Sciatic nerve (tissue), 2 donors: ENCODE results near the gene FGF19. TPM values are rescaled to one million over a fixed set of nuclear protein-coding genes. Genes with fewer than 3 reads are reported as not detected.

Experiments used
- ATAC-seq: fragments of 200-7000 bp; cut with Tn5 transposase; one replicate; pipeline ENCODE4 v1.9.1; 2020; ENCODE audit warnings: mild to moderate bottlenecking, moderate library complexity
- DNase-seq: peaks from one replicate; pipeline ENCODE4 v3.0.0-alpha.2; 2020; ENCODE audit warnings: low spot score
- intact Hi-C: fragments of 100-400 bp; cut with DNase I; formaldehyde crosslinking; loops from one replicate; pipeline ENCODE4 v1.14.2; 2022
- total RNA-seq: library from RNA; stranded (reverse); fragmentation: NEBNext Ultra II Directional; extraction: Animal tissue kit (Norgen Biotek cat#: 25700); gene quantifications from one replicate; pipeline ENCODE4 v1.2.1, GENCODE V29; 2021
- donor health status: DM: no; HTN: no; CAD: no.
- donor health status: DM: no; HTN: no; CAD: no.

The FGF19 gene
- total RNA-seq, 1 donor from 2014 or later: not detected

- intact Hi-C loops: no loop called here
- DNase-seq (no peak), ATAC-seq (no peak)
Measured at GRCh38 chr11:69682681-69683326, 21.0 kb downstream of the FGF19 start.

DNA sequence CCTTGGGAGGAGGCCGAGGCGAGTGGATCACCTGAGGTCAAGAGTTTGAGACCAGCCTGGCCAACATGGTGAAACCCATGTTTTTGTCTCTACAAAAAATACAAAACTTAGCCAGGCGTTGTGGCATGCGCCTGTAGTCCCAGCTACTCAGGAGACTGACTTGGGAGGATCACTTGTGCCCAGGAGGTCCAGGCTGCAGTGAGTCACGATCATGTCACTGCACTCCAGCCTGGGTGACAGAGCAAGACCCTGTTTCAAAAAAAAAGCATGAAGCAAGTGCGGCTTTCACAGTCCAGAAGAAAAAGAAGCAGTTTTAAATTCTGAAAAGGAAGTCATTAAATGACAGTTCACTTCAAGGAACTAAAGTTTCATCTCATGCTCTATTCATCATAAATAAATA is 21.6 kb downstream of the FGF19 start:
- ATAC-seq: no peak
- DNase-seq: no peak
- intact Hi-C loops: no loop called here

DNA sequence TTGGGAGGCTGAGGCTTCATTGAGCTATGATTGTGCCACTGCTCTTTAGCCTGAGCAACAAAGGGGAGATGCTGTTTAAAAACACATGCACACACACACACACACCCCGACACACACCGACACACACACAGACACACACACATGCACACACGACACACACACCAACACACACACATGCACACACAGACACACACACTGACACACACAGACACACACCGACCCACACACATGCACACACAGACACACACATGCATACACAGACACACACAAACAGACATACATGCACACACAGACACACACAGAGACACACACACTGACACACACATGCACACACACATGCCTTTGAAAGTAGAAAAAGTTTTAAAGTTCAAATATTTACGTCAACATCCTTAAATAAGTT is 23.1 kb downstream of the FGF19 start:
- ATAC-seq (no peak), DNase-seq (no peak)
- intact Hi-C loops: no loop called here

- ATAC-seq (no peak), DNase-seq (no peak)
- intact Hi-C loops: no loop called here
Measured at GRCh38 chr11:69677749-69678148, 26.1 kb downstream of the FGF19 start.

- peak; percentile 99 for ATAC-seq
- peak; percentile 98 for DNase-seq
- intact Hi-C loops: loop anchor here (5.0 kb wide), 1 partner anchor 573 kb away; no protein-coding TSS in a partner anchor
Measured at GRCh38 chr11:69674886-69675714, 28.7 kb downstream of the FGF19 start, which contains the start of gene LTO1. TSS of gene LTO1 (minus strand) at chr11:69675353. CDS start at chr11:69675239, 114 bp downstream.

DNA sequence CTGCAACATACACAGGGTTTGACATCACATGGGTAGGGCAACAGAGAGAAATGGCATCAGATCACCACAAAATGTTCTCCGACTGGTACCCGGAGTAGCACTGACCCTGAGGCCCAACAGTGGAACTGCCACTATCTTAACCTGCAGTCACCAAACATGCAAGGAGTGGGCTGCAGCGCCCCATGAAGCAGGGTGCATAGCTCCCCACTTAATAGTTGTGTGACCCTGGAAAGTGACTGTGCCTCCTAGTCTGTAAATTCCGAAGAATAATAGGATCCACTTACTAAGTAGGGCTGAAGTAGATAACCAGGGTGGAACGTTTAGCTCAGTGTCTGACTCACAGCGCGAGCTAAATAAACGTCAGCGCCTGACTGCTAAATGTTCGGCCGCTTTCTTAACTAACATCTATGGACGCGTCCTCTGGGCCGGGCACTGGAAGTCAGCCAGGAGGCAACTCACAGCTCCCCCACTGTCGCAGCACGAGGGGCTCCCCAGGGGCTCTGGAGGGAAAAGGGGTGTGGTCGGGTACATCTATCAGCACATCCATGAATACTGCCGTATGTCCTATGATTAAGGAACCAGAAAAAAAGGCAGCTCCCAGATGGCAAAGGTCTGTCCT is 29.4 kb downstream of the FGF19 start:
- ATAC-seq (no peak), DNase-seq (peak; percentile 73)
- intact Hi-C loops: loop anchor here (5.0 kb wide), 1 partner anchor 572 kb away; no protein-coding TSS in a partner anchor

DNA sequence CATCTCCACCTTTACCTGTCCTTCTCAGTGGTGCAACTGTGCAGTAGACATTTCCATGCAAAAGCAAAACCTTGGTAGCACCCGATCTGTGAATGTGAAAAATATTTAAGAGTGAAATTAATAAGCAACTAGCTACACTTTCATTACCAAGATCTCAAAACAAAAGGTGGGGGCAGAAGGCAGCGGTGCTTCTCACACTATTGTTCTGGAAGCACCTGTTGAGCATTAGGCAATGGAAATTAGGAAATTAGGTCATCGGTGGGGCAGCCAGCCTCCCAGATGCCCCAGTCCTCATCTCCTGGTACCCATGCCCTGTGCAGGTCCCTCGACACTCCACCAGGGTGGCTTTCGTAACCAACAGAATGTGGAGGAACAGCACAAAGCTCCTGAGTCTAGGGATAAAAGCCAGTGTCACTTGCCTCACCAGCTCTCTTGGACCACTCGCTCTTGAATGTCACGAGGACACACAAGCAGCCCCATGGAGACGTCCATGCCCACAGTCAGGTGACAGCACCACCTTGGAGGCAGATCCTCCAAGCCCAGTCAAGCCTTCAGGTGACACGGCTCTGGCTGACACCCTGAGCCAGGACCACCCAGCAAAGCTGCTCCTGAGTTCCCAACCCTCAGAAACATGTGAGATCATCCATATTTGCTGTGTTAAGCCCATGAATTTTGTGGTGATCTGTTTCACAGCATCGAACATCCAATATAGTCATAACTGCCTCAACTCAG is 31.9 kb downstream of the FGF19 start:
- intact Hi-C loops: loop anchor here (5.0 kb wide), 1 partner anchor 570 kb away; no protein-coding TSS in a partner anchor
- ATAC-seq (no peak), DNase-seq (no peak)

DNA sequence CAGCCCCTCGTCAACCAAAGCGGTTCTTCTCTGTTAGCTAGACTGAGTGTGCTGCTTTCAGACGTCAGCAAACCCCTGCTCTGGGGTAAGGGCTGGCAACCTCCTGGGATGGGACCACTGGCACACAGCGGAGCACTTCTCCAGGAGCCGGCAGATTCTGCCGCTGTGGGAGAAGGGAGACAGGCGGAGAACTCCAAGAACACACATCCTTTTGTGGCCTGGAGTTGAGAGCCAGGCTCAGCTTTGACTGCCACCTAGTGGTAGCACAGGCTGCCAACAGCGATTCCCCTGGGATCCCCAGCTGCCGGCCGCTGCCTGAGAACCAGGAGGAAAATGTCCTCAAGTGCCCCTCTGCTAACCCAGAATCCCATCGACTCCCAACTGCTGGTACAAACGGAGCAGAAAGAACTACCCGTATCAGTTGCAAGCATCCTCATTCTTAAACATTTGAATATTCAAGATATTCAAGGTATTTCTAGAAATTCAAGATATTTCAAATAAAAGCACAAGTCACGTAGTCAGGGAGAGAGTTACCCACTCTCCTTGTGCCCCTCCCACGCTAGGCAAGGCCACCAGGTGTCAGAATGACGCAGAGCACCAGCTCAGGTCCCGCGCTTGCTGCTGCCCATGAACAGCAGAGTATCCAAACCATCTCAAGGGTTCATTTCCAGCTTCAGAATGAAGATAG is 33.5 kb downstream of the FGF19 start:
- intact Hi-C loops: loop anchor here (5.0 kb wide), 1 partner anchor 568 kb away; no protein-coding TSS in a partner anchor
- ATAC-seq (peak; percentile 85), DNase-seq (peak; percentile 92)

DNA sequence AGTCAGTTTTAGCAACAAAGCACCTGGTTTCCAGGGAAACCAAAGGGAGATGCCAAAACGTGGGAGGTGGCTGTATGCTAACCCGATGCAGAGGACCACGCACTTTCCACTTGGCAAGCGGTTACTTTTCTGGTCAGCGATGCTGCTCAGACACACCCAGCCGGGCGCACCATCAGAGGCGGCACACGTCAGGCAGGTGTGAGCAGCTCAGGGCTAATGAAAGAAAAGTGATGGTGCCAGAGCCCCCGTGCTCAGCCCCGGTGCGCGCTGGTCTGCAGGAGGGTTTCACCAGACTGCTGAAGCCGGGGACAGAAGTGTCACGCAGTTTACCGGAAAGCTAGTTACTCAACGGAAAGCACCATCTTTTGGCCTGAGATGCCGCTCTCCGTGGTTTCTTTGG is 34.3 kb downstream of the FGF19 start:
- intact Hi-C loops: no loop called here
- ATAC-seq: no peak
- DNase-seq: no peak

- ATAC-seq (no peak), DNase-seq (no peak)
- intact Hi-C loops: no loop called here
Measured at GRCh38 chr11:69667619-69668604, 35.9 kb downstream of the FGF19 start.

GRCh38 chr11:69666752-69667536 is 36.9 kb downstream of the FGF19 start:
- intact Hi-C loops: no loop called here
- ATAC-seq (no peak), DNase-seq (no peak)

GRCh38 chr11:69666261-69666660 is 37.6 kb downstream of the FGF19 start:
- intact Hi-C loops: no loop called here
- ATAC-seq: no peak
- no peak for DNase-seq

DNA sequence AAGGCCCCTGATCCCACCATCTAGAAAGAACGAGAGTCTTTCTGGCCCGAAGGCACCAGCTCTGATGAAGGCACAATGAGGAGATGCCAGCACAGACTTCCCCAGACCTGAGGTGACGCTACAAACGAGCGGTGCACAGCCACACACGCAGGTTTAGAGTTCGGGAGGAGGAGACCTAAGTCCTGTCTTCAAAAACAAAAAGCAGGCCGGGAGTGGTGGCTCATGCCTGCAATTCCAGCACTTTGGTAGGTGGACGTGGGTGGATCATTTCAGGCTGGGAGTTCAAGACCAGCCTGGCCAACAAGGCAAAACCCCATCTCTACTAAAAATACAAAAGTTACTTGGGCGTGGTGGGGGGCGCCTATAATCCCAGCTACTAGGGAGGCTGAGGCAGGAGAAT is 38.2 kb downstream of the FGF19 start:
- no peak for DNase-seq
- intact Hi-C loops: no loop called here
- ATAC-seq: no peak

GRCh38 chr11:69664901-69665300 is 38.9 kb downstream of the FGF19 start:
- DNase-seq (no peak), ATAC-seq (no peak)
- intact Hi-C loops: no loop called here

DNA sequence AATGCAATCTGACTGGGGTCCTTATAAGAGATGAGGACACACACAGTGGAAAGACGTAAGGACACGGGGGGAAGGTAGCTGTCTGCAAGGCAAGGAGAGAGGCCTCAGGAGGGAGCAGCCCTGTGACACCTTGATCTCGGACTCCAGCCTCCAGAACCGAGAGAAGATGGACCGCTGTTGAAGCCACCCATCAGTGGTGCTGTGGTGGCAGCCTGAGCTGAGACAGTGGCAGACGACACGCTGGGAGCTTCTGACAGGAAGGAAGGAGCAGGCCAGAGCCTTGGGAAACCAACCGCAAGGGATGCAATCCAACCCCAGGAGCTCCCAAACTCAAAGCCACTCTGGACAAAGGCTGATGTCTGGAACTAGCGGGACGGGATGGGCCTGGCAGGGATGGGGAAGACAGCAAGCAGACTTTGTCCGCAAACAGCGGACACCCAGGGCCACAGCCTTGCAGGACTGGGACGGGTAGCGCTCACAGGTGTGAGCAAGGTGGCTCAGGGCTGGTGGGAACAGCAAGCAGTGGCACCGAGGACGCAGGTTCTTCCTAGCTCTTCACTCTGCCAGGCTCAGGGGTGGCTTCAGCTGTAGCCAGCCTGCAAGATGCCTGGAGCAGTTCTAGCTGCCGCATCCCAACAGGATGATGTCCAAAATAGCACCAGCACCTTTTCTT is 39.6 kb downstream of the FGF19 start:
- DNase-seq (peak; percentile 36), ATAC-seq (no peak)
- intact Hi-C loops: no loop called here

- ATAC-seq (no peak), DNase-seq (peak; percentile 30)
- intact Hi-C loops: no loop called here
Measured at GRCh38 chr11:69663326-69663725, 40.5 kb downstream of the FGF19 start.
